COLO668 (cell line): ENCODE results near the gene HACD2.

Source experiments
- DNase-seq: peaks from one replicate; lab custom pipeline; 2025; ENCODE audit not compliant: unreplicated experiment; lab: John Stamatoyannopoulos, UW

HACD2 gene

DNA sequence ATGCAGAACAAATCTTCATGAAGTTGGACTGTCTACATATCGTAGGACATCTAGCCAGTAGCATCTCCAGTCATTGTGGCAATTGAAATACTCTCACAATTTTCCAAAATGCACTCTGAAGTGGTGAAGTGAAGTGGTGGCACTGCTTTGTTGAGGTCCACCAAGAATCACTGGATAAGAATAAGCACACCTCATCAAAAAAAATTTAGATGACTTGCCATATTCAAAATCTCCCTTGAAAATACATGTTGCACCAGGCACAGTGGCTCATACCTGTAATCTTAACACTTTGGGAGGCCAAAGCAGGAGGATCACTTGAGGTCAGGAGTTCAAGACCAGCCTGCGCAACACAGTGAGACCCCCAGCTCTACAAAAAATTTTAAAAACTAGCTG, 12.9 kb downstream of the HACD2 start:
- no peak for DNase-seq

DNA sequence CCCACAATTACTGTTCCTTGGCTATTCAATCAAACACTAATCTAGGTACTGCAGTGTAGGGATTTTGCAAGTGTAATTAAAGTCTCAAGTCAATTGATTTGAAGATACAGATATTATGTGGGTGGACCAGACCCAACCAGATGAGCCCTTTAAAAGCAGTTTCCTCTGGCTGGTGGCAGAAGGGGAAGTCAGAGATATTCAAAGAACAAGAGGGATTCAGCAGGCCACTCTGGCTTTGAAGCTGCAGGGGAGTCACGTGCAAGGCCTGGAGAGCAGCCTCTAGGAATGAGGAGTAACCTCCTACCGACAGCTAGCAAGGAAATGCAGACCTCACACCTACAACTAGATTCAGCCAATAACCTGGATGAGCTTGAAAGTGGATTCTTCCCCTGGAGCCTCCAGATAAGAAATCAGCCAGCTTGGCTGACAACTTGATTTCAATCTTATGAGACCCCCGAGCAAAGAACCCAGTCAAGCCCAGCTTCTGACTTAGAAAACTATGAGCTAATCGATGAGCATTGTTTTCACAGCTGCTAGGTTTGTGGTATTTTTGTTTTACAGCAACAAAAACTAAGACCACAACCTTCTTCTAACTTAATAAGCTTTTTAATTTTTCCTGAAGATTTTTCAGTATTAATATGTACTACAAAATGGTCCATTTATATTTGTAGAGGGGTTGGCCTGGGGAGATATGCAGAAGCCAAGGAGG, 13.4 kb downstream of the HACD2 start:
- DNase-seq = no peak

DNA sequence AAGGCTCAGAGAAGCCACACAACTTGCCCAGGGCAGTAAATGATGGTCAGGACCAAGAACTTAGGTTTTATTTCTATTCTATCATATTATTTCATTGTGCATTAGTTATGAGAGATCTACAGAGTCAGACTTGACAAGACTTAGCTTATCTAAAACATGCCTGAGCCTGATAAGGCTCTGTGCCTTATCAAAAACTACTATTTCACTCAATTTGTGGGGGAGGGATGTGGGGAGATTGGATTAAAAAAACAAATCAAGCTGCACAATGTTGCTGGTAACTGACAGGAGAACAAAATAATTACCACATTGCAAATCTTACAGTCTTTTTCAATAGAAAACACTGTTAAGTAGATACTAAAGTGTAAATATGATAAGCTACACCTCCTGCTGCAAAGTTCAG, 16.0 kb downstream of the HACD2 start:
- no peak for DNase-seq

DNA sequence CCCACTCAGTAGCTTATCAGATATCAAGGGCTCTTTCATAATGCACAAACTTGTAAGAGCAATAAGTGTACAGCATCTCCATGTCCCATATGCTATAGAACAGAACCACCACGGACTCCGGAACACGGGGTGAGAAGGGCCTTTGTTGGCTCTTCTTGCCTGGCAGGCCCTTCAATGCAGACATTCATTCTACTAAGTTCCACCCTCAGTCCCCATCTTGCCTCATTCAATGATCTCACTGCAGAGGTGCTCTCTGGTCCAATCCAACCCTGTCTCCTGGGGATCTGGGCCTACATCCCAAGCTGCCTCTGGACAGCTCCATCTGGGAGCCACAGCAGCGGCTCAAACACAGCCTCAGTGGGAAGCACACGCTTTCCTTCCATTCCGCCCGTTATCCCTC, 16.8 kb downstream of the HACD2 start:
- DNase-seq = no peak

DNA sequence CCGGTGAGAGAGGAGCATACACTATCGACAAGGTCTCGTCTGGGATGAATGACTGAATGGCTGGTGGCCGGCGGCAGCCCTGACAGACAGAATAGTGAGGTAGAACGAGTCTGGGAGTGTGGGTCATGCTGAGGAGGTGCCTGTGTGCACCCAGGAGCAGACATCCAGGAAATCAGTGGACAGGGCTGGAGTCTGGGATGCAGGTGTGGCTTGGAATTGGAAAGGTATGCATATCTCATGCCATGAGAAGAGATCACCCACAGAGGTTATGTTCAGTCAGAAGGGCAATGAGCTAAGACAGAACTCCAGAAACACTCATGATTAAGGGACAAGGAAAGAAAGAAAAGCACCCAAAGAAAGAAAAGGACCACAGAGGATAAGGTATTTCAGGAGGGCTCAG, 20.8 kb downstream of the HACD2 start:
- DNase-seq = no peak

DNA sequence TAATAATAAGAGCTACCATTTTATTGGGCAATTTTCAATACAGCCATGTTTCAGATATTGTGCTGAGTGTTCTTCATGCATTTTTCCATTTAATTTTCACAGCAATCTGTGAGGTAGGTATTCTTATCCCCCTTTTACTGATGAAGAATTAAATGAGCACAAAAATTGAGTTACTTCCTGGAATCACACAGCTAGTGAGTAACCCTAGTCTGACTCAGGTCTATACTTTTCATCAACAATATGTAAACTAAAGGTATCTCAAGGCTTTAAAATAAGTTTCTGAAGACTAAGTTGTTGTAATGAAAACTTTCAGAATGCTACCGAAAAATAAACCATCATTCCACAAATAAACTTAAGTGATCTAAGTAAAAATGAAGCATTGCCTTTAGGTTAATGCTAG, 22.3 kb downstream of the HACD2 start:
- DNase-seq = no peak

DNA sequence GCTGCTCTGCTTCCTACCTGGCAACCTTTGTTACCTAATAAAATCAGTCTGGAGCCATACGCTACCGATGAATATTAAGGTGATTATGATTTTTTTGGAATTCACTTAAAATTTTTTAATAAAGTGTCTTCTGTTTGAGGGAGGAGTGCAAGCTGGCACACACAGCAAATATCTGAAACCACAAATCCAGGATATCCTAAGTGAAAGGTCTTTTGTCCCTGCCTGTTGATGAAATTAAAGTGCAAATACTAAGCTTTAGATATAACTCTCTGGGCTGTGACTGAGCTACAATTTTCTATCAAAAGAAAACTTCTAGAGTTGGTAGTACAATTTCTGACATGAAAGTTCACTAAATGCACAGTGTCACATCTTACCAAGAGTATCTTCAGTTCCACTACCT, 23.7 kb downstream of the HACD2 start:
- no peak for DNase-seq

DNA sequence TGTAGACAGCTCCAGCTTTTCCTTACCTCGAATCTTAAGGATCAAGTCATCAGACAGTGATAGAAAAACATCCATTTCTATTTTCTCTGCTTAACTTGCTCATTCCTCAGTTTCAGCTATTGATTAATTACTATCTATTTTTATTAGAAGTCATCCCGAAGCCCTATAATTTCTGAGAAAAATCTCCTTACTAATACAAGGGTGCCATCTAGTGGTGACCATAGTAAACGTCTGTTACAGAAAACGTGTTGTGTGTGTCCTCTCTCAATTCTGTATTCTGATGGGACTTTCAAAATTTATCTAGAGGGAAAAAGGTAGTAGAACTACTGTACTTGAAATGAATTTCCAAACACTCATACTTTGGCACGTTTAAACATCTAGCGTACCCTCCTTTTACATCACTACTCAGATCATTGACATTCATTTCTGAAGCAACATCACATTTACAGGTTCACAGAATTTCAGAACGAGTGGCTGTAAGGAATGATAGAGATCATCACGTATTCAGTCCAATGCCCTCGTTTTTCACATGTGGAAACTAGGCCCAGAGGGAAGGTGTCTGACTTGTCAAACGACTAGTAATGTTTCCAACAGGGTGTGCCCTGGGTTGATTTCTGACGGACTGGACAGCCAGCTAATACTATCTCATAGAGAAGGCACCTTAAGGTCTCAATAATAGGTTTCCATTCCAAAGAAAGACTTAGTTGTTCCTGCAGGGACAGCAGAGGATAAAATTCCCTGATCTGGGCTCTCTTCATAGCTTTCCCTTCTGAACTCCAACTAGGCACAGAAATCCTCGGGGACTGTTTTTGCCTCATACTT, 25.6 kb downstream of the HACD2 start:
- no peak for DNase-seq

DNA sequence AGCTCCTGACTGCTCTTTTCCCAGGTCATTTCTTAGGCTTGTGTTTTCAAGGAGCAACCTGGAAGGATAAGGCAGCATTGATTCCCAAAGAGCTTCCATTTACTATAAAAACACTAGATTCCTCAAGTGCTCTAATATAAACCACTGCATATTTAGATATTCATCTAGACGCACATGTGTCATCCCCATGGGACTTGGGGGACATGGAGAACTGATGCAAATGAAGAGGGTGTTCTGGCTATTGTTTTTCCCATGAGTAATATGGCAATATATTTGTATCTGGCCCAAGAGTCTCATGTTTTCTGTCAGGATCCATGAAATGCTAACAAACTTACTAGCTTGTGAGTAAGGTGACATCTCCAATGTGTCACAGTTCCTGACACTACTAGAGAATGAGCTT, 31.3 kb downstream of the HACD2 start:
- no peak for DNase-seq

DNA sequence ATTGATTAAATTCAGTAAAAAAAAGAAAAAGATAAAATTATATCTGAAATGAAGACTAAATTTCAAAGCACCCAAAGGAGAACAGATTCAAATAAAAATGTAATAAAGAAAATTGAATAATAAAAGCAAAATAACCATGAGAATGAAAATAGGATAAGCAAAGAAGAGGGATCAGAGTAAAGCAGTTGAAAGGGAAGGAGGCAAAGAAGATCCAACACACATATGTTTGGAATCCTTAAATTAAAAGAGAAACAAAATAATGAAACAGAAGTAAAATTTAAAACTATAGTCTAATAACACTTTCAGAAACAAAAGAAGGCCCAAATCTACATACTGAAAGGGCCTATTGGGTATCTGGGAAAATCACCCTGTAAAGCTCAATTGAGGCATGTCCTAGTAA, 32.1 kb downstream of the HACD2 start:
- no peak for DNase-seq

DNA sequence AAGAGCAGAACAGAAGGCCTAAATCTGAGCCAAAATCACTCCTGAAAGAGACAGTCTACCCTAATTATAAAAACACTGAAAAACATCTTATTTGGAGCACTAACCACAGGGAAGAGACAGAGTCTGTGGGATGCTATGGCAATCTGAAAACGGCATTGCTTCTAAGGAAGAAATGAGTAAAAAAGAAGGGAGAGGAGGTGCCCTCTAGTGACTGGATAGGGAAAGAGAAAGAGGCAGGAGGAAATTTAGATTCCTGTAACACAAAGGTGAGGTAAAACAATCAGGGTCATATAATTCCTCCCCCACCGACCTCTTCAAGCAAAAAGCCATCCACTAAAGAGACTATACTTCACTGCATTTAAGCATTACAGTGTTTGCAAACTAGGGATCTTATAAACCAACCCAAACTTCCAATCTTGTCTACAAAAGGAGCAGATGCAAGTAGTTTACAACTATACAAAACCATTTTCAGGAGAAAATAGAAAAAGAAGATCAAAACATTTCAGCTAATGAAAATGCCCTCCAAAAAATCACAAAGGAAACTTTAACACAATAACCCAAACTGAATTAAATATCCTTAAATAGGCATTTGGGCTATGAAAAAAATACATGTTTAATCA, 32.6 kb downstream of the HACD2 start:
- no peak for DNase-seq

DNA sequence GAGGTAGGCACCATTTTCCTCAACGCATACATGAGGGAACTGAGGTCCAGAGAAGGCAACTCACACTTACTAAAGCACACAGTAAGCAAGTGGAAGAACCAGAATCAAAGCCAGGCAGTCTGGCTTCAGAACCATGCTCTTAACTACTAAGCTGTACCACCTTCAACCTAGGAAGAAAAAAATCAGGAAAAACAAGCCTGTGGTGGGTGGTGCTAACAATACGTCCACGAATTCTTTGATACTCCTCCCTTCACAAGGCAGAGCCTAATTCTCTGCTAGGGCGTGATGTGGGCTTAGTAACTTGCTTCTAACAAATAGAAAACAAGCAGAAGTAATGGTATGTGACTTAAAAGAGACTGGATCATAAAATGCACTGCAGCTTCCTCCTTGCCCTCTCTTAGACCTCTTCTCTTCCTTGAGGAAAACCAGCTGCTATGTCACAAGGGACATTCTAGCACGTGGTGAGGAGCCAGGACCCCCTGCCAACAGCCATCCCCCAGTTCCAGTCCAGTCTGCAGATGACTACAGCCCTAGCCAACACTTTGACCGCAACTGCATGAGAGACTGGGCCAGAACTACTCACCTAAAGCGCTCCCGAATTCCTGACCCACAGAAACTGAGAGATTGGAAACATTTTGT, 36.9 kb downstream of the HACD2 start:
- no peak for DNase-seq

DNA sequence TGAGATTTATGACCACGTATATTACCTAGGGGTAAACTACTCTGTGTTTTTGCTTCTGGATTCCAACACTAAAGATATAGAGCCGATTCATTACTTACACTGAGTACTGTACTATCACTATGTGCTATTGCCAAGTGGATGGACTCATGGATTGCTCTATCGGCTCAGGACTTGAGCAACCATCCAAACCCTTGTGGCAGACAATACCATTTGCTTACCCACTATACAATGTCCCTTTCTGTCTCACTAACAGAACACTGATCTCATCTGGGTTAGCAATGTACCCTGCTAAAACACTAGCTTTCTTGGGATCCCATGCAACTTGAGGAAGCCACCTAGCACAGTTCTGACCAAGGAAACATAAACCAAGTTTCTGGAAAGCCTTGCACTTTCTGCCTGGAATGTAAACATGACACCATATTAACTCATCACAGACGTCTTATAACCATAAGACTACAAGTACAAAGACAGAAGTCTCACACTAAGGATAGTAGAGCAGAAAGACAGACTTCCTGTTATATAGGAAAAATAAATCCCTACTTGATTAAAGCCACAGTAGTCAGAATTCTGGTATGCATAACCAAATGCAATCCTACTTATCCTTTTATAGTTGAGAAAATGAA, 38.6 kb downstream of the HACD2 start:
- no peak for DNase-seq

DNA sequence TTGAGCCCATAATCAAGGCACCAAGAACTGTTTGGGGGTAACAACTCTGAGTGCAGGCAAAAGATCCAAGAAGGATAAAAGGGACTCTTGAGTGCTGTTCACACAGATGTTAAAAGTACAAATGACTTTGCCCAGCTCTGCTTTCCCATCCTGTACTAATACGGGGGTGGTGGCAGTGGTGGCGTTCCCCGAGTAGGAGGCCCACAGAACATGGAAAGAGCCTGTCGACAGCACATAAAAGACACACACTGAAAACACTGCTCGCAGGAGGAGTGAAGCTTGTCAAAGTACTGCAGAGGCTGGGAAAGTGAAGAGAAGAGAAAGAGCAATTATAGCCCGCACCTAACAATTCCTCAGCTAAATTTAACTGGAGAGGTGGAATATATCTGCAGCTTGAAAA, 40.9 kb downstream of the HACD2 start:
- DNase-seq = no peak

DNA sequence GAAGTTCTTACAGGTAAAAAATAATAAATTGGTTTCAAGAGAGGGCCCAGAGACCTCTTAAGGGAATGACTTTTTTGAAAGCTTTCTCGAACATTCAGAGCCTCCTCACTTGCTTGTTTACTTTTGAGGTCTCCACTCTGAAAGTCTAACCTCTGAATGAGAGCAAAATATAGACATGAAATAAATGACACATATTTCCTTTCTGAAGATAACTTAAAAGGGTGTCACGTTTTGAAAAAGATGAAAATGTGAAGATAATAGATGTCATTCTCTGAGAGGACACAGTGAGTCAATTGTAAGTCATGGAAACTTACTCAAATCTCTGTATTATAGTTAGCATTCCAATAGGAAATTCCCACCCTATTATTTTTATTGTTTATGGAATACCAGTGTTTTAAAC, 44.6 kb downstream of the HACD2 start:
- no peak for DNase-seq

DNA sequence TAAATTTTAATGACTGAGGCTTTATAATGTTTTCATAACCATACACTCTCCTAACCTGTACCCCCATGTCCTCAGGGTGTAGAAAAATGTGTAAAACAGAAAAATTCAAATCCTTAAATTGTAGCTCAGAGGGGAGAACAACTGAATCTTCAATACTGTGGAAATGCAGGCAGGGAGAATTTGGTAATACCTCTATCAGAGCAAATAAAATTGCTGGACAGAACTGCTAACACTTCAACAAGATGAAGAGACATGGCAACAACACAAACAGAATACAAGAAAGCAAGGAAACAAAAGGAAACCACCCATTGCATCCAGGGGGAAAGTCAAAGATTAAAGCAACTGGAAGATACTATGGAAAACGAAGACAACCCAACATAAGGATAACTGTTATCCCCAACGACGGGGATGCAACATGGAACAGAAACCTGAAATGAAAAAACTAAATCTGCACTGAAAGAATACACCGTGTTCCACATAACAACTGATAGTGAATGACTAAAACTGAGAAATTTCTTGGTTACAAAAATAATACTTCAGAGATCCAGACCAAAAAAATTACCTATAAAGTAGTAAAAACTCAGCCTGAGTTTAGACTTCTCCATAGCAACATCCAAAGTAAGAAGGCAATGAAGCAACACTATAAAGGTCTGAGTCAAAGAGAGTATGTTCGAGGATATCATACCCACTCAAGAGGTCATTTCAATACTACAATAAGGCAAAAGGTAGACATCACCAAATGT, 48.5 kb downstream of the HACD2 start:
- no peak for DNase-seq

DNA sequence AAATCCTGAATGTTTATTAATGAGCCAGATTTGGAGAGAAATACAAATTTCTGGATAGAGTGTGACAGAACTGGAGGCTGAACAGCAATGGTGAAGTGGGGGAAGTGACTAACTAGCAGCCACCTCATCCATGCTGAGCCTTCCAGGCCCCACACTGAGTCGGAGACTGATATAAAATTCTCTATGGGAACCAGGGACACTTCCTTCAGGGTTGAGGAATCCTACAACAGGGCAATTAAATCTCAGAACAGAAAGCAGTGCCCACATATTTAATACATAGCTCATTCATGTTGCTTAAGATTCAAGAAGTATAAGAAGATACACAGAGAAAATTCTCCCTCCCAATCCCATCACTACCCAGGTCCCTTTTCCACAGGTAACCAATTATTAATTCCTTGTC, 49.3 kb downstream of the HACD2 start:
- DNase-seq = no peak

DNA sequence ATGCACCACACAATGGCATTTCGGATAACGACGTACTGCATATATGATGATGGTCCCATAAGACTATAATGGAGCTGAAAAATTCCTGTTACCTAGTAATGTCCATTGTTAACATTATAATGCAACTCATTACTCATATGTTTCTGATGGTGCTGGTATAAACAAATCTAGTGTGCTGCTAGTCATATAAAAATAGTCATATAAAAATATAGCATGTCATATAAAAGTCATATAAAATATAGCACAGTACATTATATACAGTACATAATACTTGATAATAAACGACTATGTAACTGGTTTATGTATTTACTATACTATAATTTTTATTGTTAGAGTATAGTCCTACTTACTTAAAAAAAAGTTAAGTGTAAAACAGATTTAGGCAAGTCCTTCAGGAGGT, 50.6 kb downstream of the HACD2 start:
- no peak for DNase-seq

DNA sequence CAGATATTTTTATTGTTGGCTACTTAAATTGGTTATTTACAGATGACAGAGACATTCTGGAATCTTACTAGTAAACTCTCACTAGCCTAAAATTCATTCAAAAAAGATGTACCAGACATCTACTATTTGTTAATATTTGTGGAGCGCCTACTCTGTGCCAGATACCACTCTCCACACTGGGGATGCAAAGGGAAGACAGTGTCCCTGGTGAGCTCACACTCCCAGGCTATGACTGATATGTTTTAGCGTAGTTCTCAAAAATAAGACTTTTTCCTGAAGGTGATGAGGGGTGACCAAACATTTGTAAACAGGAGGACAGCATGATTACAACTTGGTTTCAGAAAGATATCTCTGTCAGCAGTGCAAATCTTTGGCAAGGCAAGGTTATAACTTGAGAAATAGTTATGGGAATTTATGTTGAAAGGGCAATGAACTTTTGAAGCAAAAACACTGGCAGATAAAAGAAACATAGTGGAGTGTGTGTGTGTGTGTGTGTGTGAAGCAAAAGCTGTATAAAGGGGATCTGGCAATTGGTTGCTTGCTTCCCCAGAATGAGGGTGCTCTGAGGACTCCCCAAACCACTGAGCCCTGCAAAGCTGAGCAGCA, 51.2 kb downstream of the HACD2 start:
- no peak for DNase-seq

DNA sequence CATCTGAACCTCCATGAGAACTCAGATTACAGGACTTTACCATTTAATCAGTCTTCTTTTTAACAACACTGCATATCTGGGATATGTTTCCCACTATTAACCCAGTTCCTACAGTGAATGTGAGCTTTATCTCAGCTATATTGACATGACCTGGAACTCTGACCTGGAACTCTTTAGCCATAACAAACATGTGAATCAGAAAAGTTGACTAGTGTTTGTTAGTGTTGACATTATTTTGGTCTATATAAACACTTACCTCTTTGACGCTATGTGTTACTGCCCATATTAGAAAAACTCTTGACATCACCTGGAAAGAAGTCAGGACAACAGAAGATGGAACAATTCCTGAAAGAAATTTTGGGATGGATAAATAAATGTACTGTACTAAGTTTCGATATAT, 56.7 kb downstream of the HACD2 start:
- no peak for DNase-seq
